ENCODE results near the gene CHCHD1. TPM values are rescaled to one million over a fixed set of nuclear protein-coding genes. Genes with fewer than 3 reads are reported as not detected.
A peak's percentile ranks its signal among the peaks of the same experiment; 100 is the strongest.
"Not testable (repeated sequence)": the region's sequence is repeated elsewhere in the genome, so short reads cannot be mapped to it uniquely, and the experiment has no call there.

Gene CHCHD1
- total and polyA plus RNA-seq, 4 donors = 13.2 to 58.9 (median 21.9) TPM

DNA sequence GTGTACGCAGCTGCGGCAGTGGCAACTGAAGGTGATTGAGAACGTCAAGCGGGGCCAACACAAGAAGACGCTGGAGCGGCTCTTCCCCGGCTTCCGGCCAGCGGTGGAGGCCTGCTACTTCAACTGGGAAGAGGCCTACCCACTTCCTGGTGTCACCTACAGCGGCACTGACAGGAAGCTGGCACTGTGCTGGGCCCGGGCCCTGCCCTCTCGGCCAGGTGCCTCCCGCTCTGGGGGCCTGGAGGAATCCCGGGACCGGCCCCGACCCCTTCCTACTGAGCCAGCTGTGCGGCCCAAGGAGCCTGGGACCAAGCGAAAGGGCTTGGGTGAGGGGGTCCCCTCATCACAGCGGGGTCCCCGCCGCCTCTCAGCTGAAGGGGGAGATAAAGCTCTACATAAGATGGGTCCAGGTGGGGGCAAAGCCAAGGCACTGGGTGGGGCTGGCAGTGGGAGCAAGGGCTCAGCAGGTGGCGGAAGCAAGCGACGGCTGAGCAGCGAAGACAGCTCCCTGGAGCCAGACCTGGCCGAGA is 10.1 kb downstream of the CHCHD1 start:
- intact Hi-C loops (cut with DNase I) = no loop called here
- ATAC-seq (ENCODE audit: low FRiP score) (no peak), DNase-seq (peak in 1 of 2 donors; percentile 43)
- Histone ChIP-seq H3K27ac (ENCODE audit: low read depth in 1 of 2, low read length in 2 of 2) (no peak overlapping the region), H3K4me1 (ENCODE audit: control insufficient read depth in 1 of 2, insufficient read depth in 2 of 2, low read length in 2 of 2) (no peaks in the 10 kb centered on the region), H3K36me3 (ENCODE audit: control insufficient read depth in 1 of 2, insufficient read depth in 2 of 2, low read length in 1 of 2) (peaks cover 0 to 27% of the 10 kb centered on the region in 2 donors), H3K4me3 (ENCODE audit: low read length in 2 of 2) (no peak overlapping the region), H3K27me3 (ENCODE audit: control insufficient read depth in 1 of 2, insufficient read depth in 2 of 2, low read length in 1 of 2) (no peaks in the 10 kb centered on the region), H3K9me3 (ENCODE audit: control insufficient read depth, low read length) (no peaks in the 10 kb centered on the region)
- WGBS, 2 donors = 92 to 94% methylated on average over 26 of the region's 26 CpGs

DNA sequence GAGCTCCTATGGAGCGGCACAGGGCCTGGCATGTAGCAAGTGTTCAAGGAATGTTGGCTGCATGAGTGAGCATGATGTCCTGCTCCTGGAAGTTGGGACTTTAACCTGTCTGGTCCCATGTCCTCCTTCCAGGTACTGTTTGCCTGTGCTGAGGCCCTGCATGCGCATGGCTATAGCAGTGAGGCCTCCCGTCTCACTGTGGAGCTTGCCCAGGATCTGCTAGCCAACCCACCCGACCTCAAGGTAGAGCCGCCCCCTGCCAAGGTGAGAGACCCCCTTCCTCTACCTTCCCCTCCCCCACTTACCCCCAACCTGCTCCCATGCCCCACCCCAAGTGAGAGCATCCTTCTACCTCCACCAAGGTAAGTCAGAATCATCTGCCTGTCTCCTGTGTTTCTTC is 11.6 kb downstream of the CHCHD1 start:
- Histone ChIP-seq H3K27me3 (ENCODE audit: control insufficient read depth in 1 of 2, insufficient read depth in 2 of 2, low read length in 1 of 2) (no peaks in the 10 kb centered on the region), H3K9me3 (ENCODE audit: control insufficient read depth, low read length) (no peaks in the 10 kb centered on the region), H3K4me1 (ENCODE audit: control insufficient read depth in 1 of 2, insufficient read depth in 2 of 2, low read length in 2 of 2) (no peaks in the 10 kb centered on the region), H3K36me3 (ENCODE audit: control insufficient read depth in 1 of 2, insufficient read depth in 2 of 2, low read length in 1 of 2) (peaks cover 0 to 29% of the 10 kb centered on the region in 2 donors), H3K27ac (ENCODE audit: low read depth in 1 of 2, low read length in 2 of 2) (no peak overlapping the region), H3K4me3 (ENCODE audit: low read length in 2 of 2) (no peak overlapping the region)
- WGBS, 2 donors = 89 to 93% methylated on average over 5 of the region's 5 CpGs
- intact Hi-C loops (cut with DNase I) = no loop called here
- no peak for ATAC-seq (ENCODE audit: low FRiP score)
- DNase-seq = peak; percentile 37 to 62

DNA sequence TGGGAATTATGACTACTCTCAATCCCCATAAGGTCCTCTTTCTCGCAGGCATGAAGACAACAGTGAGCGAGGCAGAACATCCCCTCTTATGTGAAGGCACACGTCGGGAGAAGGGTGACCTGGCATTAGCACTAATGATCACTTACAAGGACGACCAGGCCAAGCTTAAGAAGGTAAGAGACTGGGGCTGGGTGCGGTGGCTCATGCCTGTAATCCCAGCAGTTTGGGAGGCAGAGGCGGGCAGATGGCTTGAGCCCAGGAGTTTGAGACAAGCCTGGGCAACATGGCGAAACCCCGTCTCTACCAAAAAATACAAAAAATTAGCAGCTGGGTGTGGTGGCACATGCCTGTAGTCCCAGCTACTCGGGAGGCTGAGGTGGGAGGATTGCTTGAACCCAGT is 13.6 kb downstream of the CHCHD1 start:
- H3K27me3 ChIP-seq (ENCODE audit: control insufficient read depth in 1 of 2, insufficient read depth in 2 of 2, low read length in 1 of 2); H3K4me1 ChIP-seq (ENCODE audit: control insufficient read depth in 1 of 2, insufficient read depth in 2 of 2, low read length in 2 of 2); H3K27ac ChIP-seq (ENCODE audit: low read depth in 1 of 2, low read length in 2 of 2); intact Hi-C loops (cut with DNase I); H3K4me3 ChIP-seq (ENCODE audit: low read length in 2 of 2); ATAC-seq (ENCODE audit: low FRiP score); H3K9me3 ChIP-seq (ENCODE audit: control insufficient read depth, low read length): not testable (repeated sequence)
- H3K36me3 ChIP-seq (ENCODE audit: control insufficient read depth in 1 of 2, insufficient read depth in 2 of 2, low read length in 1 of 2) = peaks cover 0 to 27% of the 10 kb centered on the region in 2 donors
- DNase-seq = peak; percentile 32 to 51
- WGBS, 2 donors = 90 to 92% methylated on average over 10 of the region's 10 CpGs

DNA sequence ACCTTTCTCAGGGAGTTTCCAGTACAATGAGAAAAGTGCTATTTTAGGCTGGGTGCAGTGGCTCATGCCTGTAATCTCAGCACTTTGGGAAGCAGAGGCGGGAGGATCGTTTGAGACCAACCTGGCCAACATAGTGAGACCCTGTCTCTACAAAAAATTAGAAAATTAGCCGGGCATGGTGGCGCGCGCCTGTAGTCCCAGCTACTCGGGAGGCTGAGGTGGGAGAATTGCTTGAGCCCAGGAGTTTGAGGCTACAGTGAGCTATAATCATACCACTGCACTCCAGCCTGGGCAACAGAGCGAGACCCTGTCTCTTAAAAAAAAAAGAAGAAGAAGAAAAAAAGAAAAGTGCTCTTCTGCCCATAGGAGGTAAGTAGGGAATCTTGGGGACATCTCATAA is 14.2 kb downstream of the CHCHD1 start:
- H3K4me3 ChIP-seq (ENCODE audit: low read length in 2 of 2); H3K9me3 ChIP-seq (ENCODE audit: control insufficient read depth, low read length); H3K4me1 ChIP-seq (ENCODE audit: control insufficient read depth in 1 of 2, insufficient read depth in 2 of 2, low read length in 2 of 2); ATAC-seq (ENCODE audit: low FRiP score); intact Hi-C loops (cut with DNase I); H3K27me3 ChIP-seq (ENCODE audit: control insufficient read depth in 1 of 2, insufficient read depth in 2 of 2, low read length in 1 of 2); H3K27ac ChIP-seq (ENCODE audit: low read depth in 1 of 2, low read length in 2 of 2): not testable (repeated sequence)
- DNase-seq = peak; percentile 28 to 33
- peaks cover 0 to 25% of the 10 kb centered on the region in 2 donors for H3K36me3 ChIP-seq (ENCODE audit: control insufficient read depth in 1 of 2, insufficient read depth in 2 of 2, low read length in 1 of 2)
- 95 to 96% methylated on average over 8 of the region's 8 CpGs for WGBS, 2 donors

DNA sequence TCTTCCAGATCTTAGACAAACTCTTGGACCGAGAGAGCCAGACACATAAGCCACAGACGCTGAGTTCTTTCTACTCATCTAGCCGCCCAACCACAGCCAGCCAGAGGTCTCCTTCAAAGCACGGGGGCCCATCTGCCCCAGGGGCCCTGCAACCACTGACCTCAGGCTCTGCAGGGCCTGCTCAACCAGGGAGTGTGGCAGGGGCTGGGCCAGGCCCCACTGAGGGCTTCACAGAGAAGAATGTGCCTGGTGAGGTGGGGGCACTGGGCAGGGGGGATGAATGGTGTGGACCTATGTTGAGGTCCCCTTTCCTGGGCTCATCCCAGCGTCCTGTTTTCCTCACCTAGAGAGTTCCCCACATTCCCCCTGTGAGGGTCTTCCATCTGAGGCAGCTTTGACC is 14.9 kb downstream of the CHCHD1 start:
- WGBS, 2 donors = 68 to 79% methylated on average over 5 of the region's 5 CpGs
- ATAC-seq (ENCODE audit: low FRiP score) = no peak
- Histone ChIP-seq H3K27me3 (ENCODE audit: control insufficient read depth in 1 of 2, insufficient read depth in 2 of 2, low read length in 1 of 2) (no peaks in the 10 kb centered on the region), H3K36me3 (ENCODE audit: control insufficient read depth in 1 of 2, insufficient read depth in 2 of 2, low read length in 1 of 2) (peaks cover 0 to 25% of the 10 kb centered on the region in 2 donors), H3K4me3 (ENCODE audit: low read length in 2 of 2) (no peak overlapping the region), H3K27ac (ENCODE audit: low read depth in 1 of 2, low read length in 2 of 2) (no peak overlapping the region), H3K4me1 (ENCODE audit: control insufficient read depth in 1 of 2, insufficient read depth in 2 of 2, low read length in 2 of 2) (no peaks in the 10 kb centered on the region), H3K9me3 (ENCODE audit: control insufficient read depth, low read length) (no peaks in the 10 kb centered on the region)
- intact Hi-C loops (cut with DNase I) = no loop called here
- peak; percentile 25 to 48 for DNase-seq

DNA sequence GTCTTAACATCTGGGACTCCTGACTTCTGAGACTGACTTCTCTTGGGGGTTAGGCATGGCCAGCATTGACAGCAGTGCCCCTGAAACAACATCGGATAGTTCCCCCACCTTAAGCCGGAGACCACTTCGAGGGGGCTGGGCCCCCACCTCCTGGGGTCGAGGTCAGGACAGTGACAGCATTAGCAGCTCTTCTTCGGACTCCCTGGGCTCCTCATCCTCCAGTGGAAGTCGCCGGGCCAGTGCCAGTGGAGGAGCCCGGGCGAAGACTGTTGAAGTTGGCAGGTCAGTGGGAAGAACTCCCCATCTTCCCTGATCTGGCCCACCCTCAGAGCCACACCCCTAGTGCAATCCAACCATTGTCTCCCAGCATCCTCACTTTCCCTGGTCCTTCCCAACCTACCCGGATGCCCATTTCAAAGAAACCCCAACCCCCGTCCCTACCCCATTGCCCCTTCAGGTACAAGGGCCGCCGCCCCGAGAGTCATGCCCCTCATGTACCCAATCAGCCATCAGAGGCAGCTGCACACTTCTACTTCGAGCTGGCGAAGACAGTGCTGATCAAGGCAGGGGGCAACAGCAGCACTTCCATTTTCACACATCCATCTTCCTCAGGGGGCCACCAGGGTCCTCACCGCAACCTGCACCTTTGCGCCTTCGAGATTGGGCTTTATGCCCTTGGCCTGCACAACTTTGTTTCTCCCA is 15.6 kb downstream of the CHCHD1 start:
- Histone ChIP-seq H3K27ac (ENCODE audit: low read depth in 1 of 2, low read length in 2 of 2) (no peak overlapping the region), H3K9me3 (ENCODE audit: control insufficient read depth, low read length) (no peaks in the 10 kb centered on the region), H3K4me1 (ENCODE audit: control insufficient read depth in 1 of 2, insufficient read depth in 2 of 2, low read length in 2 of 2) (no peaks in the 10 kb centered on the region), H3K4me3 (ENCODE audit: low read length in 2 of 2) (no peak overlapping the region), H3K27me3 (ENCODE audit: control insufficient read depth in 1 of 2, insufficient read depth in 2 of 2, low read length in 1 of 2) (no peaks in the 10 kb centered on the region), H3K36me3 (ENCODE audit: control insufficient read depth in 1 of 2, insufficient read depth in 2 of 2, low read length in 1 of 2) (peaks cover 0 to 22% of the 10 kb centered on the region in 2 donors)
- ATAC-seq (ENCODE audit: low FRiP score) (no peak), DNase-seq (peak; percentile 45 to 66)
- WGBS, 2 donors = 84 to 85% methylated on average over 19 of the region's 19 CpGs
- intact Hi-C loops (cut with DNase I) = no loop called here

DNA sequence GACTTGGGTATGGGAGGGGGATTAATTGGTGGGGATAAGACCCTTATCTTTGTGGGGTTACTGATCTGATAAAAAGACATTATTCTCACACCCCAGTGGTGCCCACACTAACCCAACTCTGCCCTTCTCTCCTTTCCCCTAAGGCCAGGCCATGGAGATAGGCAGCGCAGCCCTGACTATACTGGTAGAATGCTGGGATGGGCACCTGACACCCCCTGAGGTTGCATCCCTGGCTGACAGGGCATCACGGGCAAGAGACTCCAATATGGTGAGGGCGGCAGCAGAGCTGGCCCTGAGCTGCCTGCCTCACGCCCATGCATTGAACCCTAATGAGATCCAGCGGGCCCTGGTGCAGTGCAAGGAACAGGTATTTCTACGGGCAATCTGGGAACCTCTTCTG is 16.2 kb downstream of the CHCHD1 start:
- 86 to 88% methylated on average over 6 of the region's 6 CpGs for WGBS, 2 donors
- Histone ChIP-seq H3K27ac (ENCODE audit: low read depth in 1 of 2, low read length in 2 of 2) (no peak overlapping the region), H3K36me3 (ENCODE audit: control insufficient read depth in 1 of 2, insufficient read depth in 2 of 2, low read length in 1 of 2) (peaks cover 0 to 22% of the 10 kb centered on the region in 2 donors), H3K4me1 (ENCODE audit: control insufficient read depth in 1 of 2, insufficient read depth in 2 of 2, low read length in 2 of 2) (no peaks in the 10 kb centered on the region), H3K4me3 (ENCODE audit: low read length in 2 of 2) (no peak overlapping the region), H3K9me3 (ENCODE audit: control insufficient read depth, low read length) (no peaks in the 10 kb centered on the region), H3K27me3 (ENCODE audit: control insufficient read depth in 1 of 2, insufficient read depth in 2 of 2, low read length in 1 of 2) (no peaks in the 10 kb centered on the region)
- ATAC-seq (ENCODE audit: low FRiP score) (no peak), DNase-seq (peak; percentile 26 to 57)
- intact Hi-C loops (cut with DNase I) = no loop called here

DNA sequence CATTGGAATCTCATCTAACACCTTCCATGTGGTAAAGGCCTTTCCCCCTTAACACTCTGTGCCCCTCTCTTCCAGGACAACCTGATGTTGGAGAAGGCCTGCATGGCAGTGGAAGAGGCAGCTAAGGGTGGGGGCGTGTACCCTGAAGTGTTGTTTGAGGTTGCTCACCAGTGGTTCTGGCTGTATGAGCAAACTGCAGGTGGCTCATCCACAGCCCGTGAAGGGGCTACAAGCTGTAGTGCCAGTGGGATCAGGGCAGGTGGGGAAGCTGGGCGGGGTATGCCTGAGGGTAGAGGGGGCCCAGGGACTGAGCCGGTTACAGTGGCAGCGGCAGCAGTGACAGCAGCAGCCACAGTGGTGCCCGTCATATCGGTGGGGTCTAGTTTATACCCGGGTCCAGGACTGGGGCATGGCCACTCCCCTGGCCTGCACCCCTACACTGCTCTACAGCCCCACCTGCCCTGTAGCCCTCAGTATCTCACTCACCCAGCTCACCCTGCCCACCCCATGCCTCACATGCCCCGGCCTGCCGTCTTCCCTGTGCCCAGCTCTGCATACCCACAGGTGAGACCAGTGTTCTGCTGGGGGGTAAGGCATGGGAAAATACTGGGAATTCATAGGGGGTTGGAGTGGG is 17.2 kb downstream of the CHCHD1 start:
- H3K36me3 ChIP-seq (ENCODE audit: control insufficient read depth in 1 of 2, insufficient read depth in 2 of 2, low read length in 1 of 2) = peaks cover 0 to 19% of the 10 kb centered on the region in 2 donors
- no peak overlapping the region for H3K27ac ChIP-seq (ENCODE audit: low read depth in 1 of 2, low read length in 2 of 2)
- 71 to 78% methylated on average over 9 to 10 of the region's 10 CpGs for WGBS, 2 donors
- no peak for ATAC-seq (ENCODE audit: low FRiP score)
- no peak overlapping the region for H3K4me3 ChIP-seq (ENCODE audit: low read length in 2 of 2)
- H3K4me1 ChIP-seq (ENCODE audit: control insufficient read depth in 1 of 2, insufficient read depth in 2 of 2, low read length in 2 of 2) = no peaks in the 10 kb centered on the region
- peak; percentile 43 to 71 for DNase-seq
- no peaks in the 10 kb centered on the region for H3K9me3 ChIP-seq (ENCODE audit: control insufficient read depth, low read length)
- intact Hi-C loops (cut with DNase I) = no loop called here
- H3K27me3 ChIP-seq (ENCODE audit: control insufficient read depth in 1 of 2, insufficient read depth in 2 of 2, low read length in 1 of 2) = no peaks in the 10 kb centered on the region
